ENCODE results near the gene SNAP23.
A peak's percentile ranks its signal among the peaks of the same experiment; 100 is the strongest.

The SNAP23 gene

GRCh38 chr15:42495361-42496212 lies at the start of gene SNAP23:
Gene SNAP23, plus strand, starts transcription at chr15:42495634. Its CDS starts 16,213 bp downstream, at chr15:42511847.
- peak; percentile 61 for DNase-seq

GRCh38 chr15:42447599-42447998 lies 47.8 kb upstream of the SNAP23 start:
- no peak for DNase-seq

- DNase-seq: no peak
These were observed 47.2 kb upstream of the SNAP23 start for GRCh38 chr15:42448281-42448680.

GRCh38 chr15:42449770-42450424 lies 45.5 kb upstream of the SNAP23 start:
- no peak for DNase-seq

GRCh38 chr15:42450425-42450790 lies 45.0 kb upstream of the SNAP23 start:
- DNase-seq: no peak

GRCh38 chr15:42453826-42454225 lies 41.6 kb upstream of the SNAP23 start:
- DNase-seq: no peak

GRCh38 chr15:42456531-42456930 lies 38.9 kb upstream of the SNAP23 start:
- no peak for DNase-seq

GRCh38 chr15:42456971-42457370 lies 38.5 kb upstream of the SNAP23 start:
- DNase-seq: no peak

GRCh38 chr15:42457445-42458442 lies 37.7 kb upstream of the SNAP23 start:
- DNase-seq: no peak

GRCh38 chr15:42461261-42461660 lies 34.2 kb upstream of the SNAP23 start:
- peak; percentile 8 for DNase-seq

- DNase-seq: no peak
These were observed 29.7 kb upstream of the SNAP23 start for GRCh38 chr15:42465520-42466259.

GRCh38 chr15:42471002-42471401 lies 24.4 kb upstream of the SNAP23 start:
- no peak for DNase-seq

- DNase-seq: no peak
These were observed 20.6 kb upstream of the SNAP23 start for GRCh38 chr15:42474827-42475226.

GRCh38 chr15:42482701-42483100 lies 12.7 kb upstream of the SNAP23 start:
- no peak for DNase-seq

GRCh38 chr15:42483677-42484076 lies 11.8 kb upstream of the SNAP23 start:
- no peak for DNase-seq

GRCh38 chr15:42490291-42490670 lies 5.2 kb upstream of the SNAP23 start:
- DNase-seq: no peak

- peak; percentile 70 for DNase-seq
These were observed 4.5 kb upstream of the SNAP23 start, which contains the start of gene ZNF106 for GRCh38 chr15:42490671-42491538. Gene ZNF106, minus strand, starts transcription at chr15:42491141. Its CDS starts 18,852 bp downstream, at chr15:42472289.

- DNase-seq: no peak
These were observed 3.8 kb upstream of the SNAP23 start for GRCh38 chr15:42491539-42492225.

- peak; percentile 14 for DNase-seq
These were observed 1.8 kb upstream of the SNAP23 start for GRCh38 chr15:42493679-42494078.

GRCh38 chr15:42494998-42495360 lies 455 bp upstream of the SNAP23 start:
- DNase-seq: no peak

All from GF-D8 (cell line).